ENCODE data around the gene ADAM21.
"Not testable (repeated sequence)": the region's sequence is repeated elsewhere in the genome, so short reads cannot be mapped to it uniquely, and the experiment has no call there.

Gene ADAM21

GRCh38 chr14:70477356-70478105 lies 25.6 kb downstream of the ADAM21 start:
- DNase-seq, result not testable (repeated sequence)

GRCh38 chr14:70489579-70490200 lies 37.7 kb downstream of the ADAM21 start:
- DNase-seq, result no peak

GRCh38 chr14:70498191-70498590 lies 46.2 kb downstream of the ADAM21 start:
- no peak for DNase-seq
